K562 (cell line): ENCODE measurements around the gene MYADM. TPM values are rescaled to one million over a fixed set of nuclear protein-coding genes. Genes with fewer than 3 reads are reported as not detected.

Experiments used
- ATAC-seq: fragments of 200-7000 bp; cut with Tn5 transposase; 3 replicates; pipeline ENCODE4 v1.9.1; 2020; ENCODE audit warnings: moderate library complexity
- BruUV-seq: library from RNA; stranded (reverse); fragments of 400-500 nt; replicated peaks from 2 replicates; lab custom pipeline; 2021; lab: Mats Ljungman, UMichigan
- CTCF ChIA-PET: fragments of 300-600 bp; formaldehyde crosslinking; extraction: SDS; loops from one replicate; lab custom pipeline; 2021; ENCODE audit warnings: low intra/inter-chr PET ratio; lab: Yijun Ruan, JAX
- POLR2A ChIA-PET: fragments of 300-600, 350-650 bp; sonication (Branson Sonifier 250); formaldehyde crosslinking; extraction: SDS; loops from one replicate; lab custom pipeline; 2021; ENCODE audit warnings: antibody characterized with exemption, inconsistent platforms; lab: Yijun Ruan, JAX
- DNase-seq, 4 experiments: peaks; one replicate each; pipeline versions ENCODE4 v3.0.0 to v3.0.0-alpha.2; 2011 to 2018; ENCODE audit warnings: low spot score in 3 of 4, mixed read lengths in 3 of 4; ENCODE audit errors: extremely low read depth in 1 of 4
- FAIRE-seq: peaks from 2 replicates; lab custom pipeline; 2011; peaks lifted over from hg19 to GRCh38; lab: Jason Lieb, UNC
- H2AFZ ChIP-seq: 2 replicates; pipeline ENCODE4 v1.6.0; 2011; ENCODE audit warnings: low read depth, low read length, control low read depth, inconsistent platforms
- H3K27ac ChIP-seq: fragments of 200-600 bp; 3 replicates; pipeline ENCODE4 v1.8.0; 2011; ENCODE audit warnings: low read depth, mild to moderate bottlenecking, control low read depth, inconsistent platforms, low read length, moderate library complexity, mixed read lengths; ENCODE audit errors: extremely low read depth
- H3K27me3 ChIP-seq, 2 experiments: fragments of 300-600 bp in 1 of 2; 2 replicates in 1 of 2; 3 replicates in 1 of 2; pipeline versions ENCODE4 v1.6.0 to v1.8.0; 2011; ENCODE audit warnings: inconsistent platforms in 2 of 2, low read length in 2 of 2, mild to moderate bottlenecking in 1 of 2, mixed read lengths in 1 of 2, moderate library complexity in 1 of 2; ENCODE audit not compliant: control insufficient read depth in 2 of 2, insufficient read depth in 2 of 2
- H3K36me3 ChIP-seq: fragments of 300-600 bp; 3 replicates; pipeline ENCODE4 v1.8.0; 2011; ENCODE audit warnings: mild to moderate bottlenecking, low read length, inconsistent platforms; ENCODE audit not compliant: control insufficient read depth, insufficient read depth
- H3K4me1 ChIP-seq, 2 experiments: fragments of 200-600 bp in 1 of 2; replicated peaks in 1 of 2; 2 replicates in 1 of 2; 3 replicates in 1 of 2; pipeline versions ENCODE4 v1.5.1 to v1.8.0; 2011; ENCODE audit warnings: inconsistent platforms in 2 of 2, low read length in 2 of 2, mild to moderate bottlenecking in 1 of 2, mixed read lengths in 1 of 2, moderate library complexity in 1 of 2; ENCODE audit not compliant: control insufficient read depth in 2 of 2, insufficient read depth in 2 of 2
- H3K4me2 ChIP-seq: 2 replicates; pipeline ENCODE4 v1.6.1; 2011; ENCODE audit warnings: low read length, control low read depth, inconsistent platforms, mixed read lengths; ENCODE audit not compliant: insufficient read depth
- H3K4me3 ChIP-seq: fragments of 200-600 bp; sonication (generic), shearing (Covaris generic); 2 replicates; pipeline ENCODE4 v1.5.1; 2016; ENCODE audit warnings: control low read depth, inconsistent platforms
- H3K79me2 ChIP-seq: fragments of 200-600 bp; 3 replicates; pipeline ENCODE4 v1.8.0; 2011; ENCODE audit warnings: low read length, inconsistent platforms; ENCODE audit not compliant: control insufficient read depth, insufficient read depth
- H3K9ac ChIP-seq, 2 experiments: 2 replicates each; pipeline versions ENCODE4 v1.6.0 to v1.6.1; 2011; ENCODE audit warnings: low read depth in 2 of 2, low read length in 2 of 2, control low read depth in 1 of 2, inconsistent platforms in 1 of 2, mild to moderate bottlenecking in 1 of 2, mixed read lengths in 1 of 2; ENCODE audit not compliant: insufficient read depth in 1 of 2
- H3K9me1 ChIP-seq: one replicate; pipeline ENCODE4 v1.6.0; 2011; ENCODE audit warnings: inconsistent platforms, mild to moderate bottlenecking, low read length, moderate library complexity; ENCODE audit not compliant: control insufficient read depth, insufficient read depth
- H3K9me3 ChIP-seq: replicated peaks from 2 replicates; pipeline ENCODE4 v1.5.1; 2011; ENCODE audit warnings: low read depth, low read length, inconsistent platforms; ENCODE audit not compliant: control insufficient read depth, insufficient read depth
- H4K20me1 ChIP-seq: replicated peaks from 2 replicates; pipeline ENCODE4 v1.6.1; 2011; ENCODE audit warnings: low read length, inconsistent platforms, mixed read lengths; ENCODE audit not compliant: control insufficient read depth, insufficient read depth
- CCAR2 ChIP-seq: fragments of 200-400 bp; formaldehyde crosslinking; IDR thresholded peaks from 2 replicates; pipeline ENCODE4 v1.6.1; 2017; ENCODE audit warnings: mild to moderate bottlenecking, low read depth, low read length
- CREM ChIP-seq: IDR thresholded peaks from 2 replicates; pipeline ENCODE4 v1.6.1; 2014; ENCODE audit warnings: antibody characterized with exemption, low read depth
- CTCF ChIP-seq, 3 experiments: IDR thresholded peaks in 2 of 3; conservative IDR thresholded peaks in 1 of 3; 2 replicates each; pipeline ENCODE4 v1.5.1; 2011 to 2012; ENCODE audit warnings: low read length in 3 of 3, mild to moderate bottlenecking in 3 of 3, control low read depth in 2 of 3, improper control_type of control experiment in 1 of 3, inconsistent platforms in 1 of 3, low read depth in 1 of 3, mixed read lengths in 1 of 3, moderate library complexity in 1 of 3; ENCODE audit not compliant: insufficient read depth in 2 of 3
- GATAD2A ChIP-seq: fragments of 450-650 bp; IDR thresholded peaks from 2 replicates; pipeline ENCODE4 v1.6.1; 2017
- JUND ChIP-seq, 2 experiments: IDR thresholded peaks; 2 replicates in 1 of 2; 3 replicates in 1 of 2; pipeline ENCODE4 v1.6.1; 2011; ENCODE audit warnings: borderline replicate concordance in 2 of 2, low read depth in 2 of 2, low read length in 2 of 2, improper control_type of control experiment in 1 of 2, missing biosample characterization in 1 of 2, missing genetic modification characterization in 1 of 2, missing genetic modification reagents in 1 of 2
- KLF16 ChIP-seq: IDR thresholded peaks from 2 replicates; pipeline ENCODE4 v1.6.1; 2016; ENCODE audit warnings: antibody characterized with exemption
- RAD21 ChIP-seq, 2 experiments: fragments of 250-450 bp in 1 of 2; fragments of 450-650 bp in 1 of 2; sonication (Bioruptor Pico) in 1 of 2; formaldehyde crosslinking in 1 of 2; IDR thresholded peaks in 1 of 2; conservative IDR thresholded peaks in 1 of 2; 2 replicates each; pipeline versions ENCODE4 v1.4.0 to v1.8.0; 2020 to 2022; ENCODE audit warnings: mild to moderate bottlenecking in 2 of 2, moderate library complexity in 1 of 2
- RBM34 ChIP-seq: fragments of 200-400 bp; formaldehyde crosslinking; IDR thresholded peaks from 2 replicates; pipeline ENCODE4 v1.6.1; 2018; ENCODE audit warnings: low read length, borderline replicate concordance; ENCODE audit not compliant: insufficient read depth
- SAP30 ChIP-seq: fragments of 200-600 bp; sonication (generic); IDR thresholded peaks from 2 replicates; pipeline ENCODE4 v1.6.1; 2012; ENCODE audit warnings: borderline replicate concordance, low read depth, mild to moderate bottlenecking, moderate library complexity, low read length, control low read depth, inconsistent platforms; ENCODE audit not compliant: insufficient read depth, poor library complexity, severe bottlenecking
- SMC3 ChIP-seq: conservative IDR thresholded peaks from 2 replicates; pipeline ENCODE4 v1.6.1; 2011; ENCODE audit warnings: low read depth, low read length, improper control_type of control experiment; ENCODE audit not compliant: insufficient read depth
- WGBS: fragments of 100-300 bp; shearing (Covaris generic); methylation state at CpG from one replicate; pipeline ENCODE4 v1.1.6; 2016; ENCODE audit warnings: low coverage, mixed read lengths; ENCODE audit not compliant: insufficient coverage; ENCODE audit errors: missing lambda C conversion rate; 5-methylcytosine and 5-hydroxymethylcytosine counted together
- in situ Hi-C: fragments of 300-500 bp; cut with MboI; formaldehyde crosslinking; loops from 4 replicates; pipeline ENCODE4 v1.15.0; 2018; ENCODE audit warnings: inconsistent platforms, mixed read lengths
- intact Hi-C: fragments of 100-400 bp; cut with micrococcal nuclease; formaldehyde crosslinking; loops from 2 replicates; pipeline ENCODE4 v1.14.2; 2022
- polyA plus RNA-seq, 8 experiments: library from polyadenylated mRNA; depleted of rRNA in 4 of 8; stranded (reverse) in 5 of 8; unstranded in 3 of 8; fragments of >200 nt; fragmentation: Nextera tagmentation in 2 of 8; fragmentation: Illumina TruSeq in 1 of 8; extraction: Ambion mirVana in 2 of 8; extraction: Trizol in 1 of 8; gene quantifications; 2 replicates each; pipeline versions ENCODE4 v1.2.1 to v1.2.3, GENCODE V29; 2011 to 2014; ENCODE audit warnings: inconsistent platforms in 1 of 8, missing spikeins in 1 of 8
- total RNA-seq, 7 experiments: library from RNA; depleted of rRNA in 6 of 7; stranded (reverse); fragments of >200 nt in 6 of 7; fragmentation: Illumina TruSeq in 2 of 7; extraction: Trizol in 2 of 7; gene quantifications; 2 replicates each; pipeline versions ENCODE4 v1.2.1 to v1.2.3, GENCODE V29; 2011 to 2021; ENCODE audit warnings: low replicate concordance in 1 of 7
- TF ChIP-seq, protein P1 (sequence below): IDR thresholded peaks from 2 replicates; pipeline ENCODE4 v1.6.1; 2011; ENCODE audit warnings: borderline replicate concordance, low read depth, mild to moderate bottlenecking, moderate library complexity, low read length; ENCODE audit not compliant: insufficient read depth, poor library complexity, severe bottlenecking

Gene MYADM
- total and polyA plus RNA-seq, 9 of the 15 experiments (the other 6 are each of a cell fraction or from before 2014, with no cell fraction given), result 4.5 to 70.3 (median 14.4) TPM

- POLR2A ChIA-PET, result interaction anchor here (0.6 to 1.7 kb wide), 3 partner anchors 11 to 102 kb away, joined by 3 to 4 read pairs (median 3); no protein-coding TSS in a partner anchor
- BruUV-seq, result no TSS peak
- CTCF ChIA-PET, result no interaction called here
These were observed 45.0 kb downstream of the MYADM start for GRCh38 chr19:53912653-53913052.

More at GRCh38 chr19:53912653-53913052, 45.0 kb downstream of the MYADM start:
- peak; percentile 82 for ATAC-seq
- H2AFZ ChIP-seq, result no peak overlapping the region
- H3K36me3 ChIP-seq, result no peaks in the 10 kb centered on the region
- TF ChIP-seq RAD21 (CRISPR knock-in tag; conservative IDR thresholded peaks at IDR 0.05 in 1 of 2, IDR thresholded peaks at IDR 0.05 in 1 of 2) (peak in 1 of 2 experiments; percentile 50; a peak in 2 of 4 replicates), CTCF (IDR thresholded peaks at IDR 0.05 in 2 of 3, conservative IDR thresholded peaks at IDR 0.05 in 1 of 3; ENCODE audit: insufficient read depth in 2 of 3, low read depth in 1 of 3, low read length in 3 of 3) (peak; percentile 72 to 83 (median 82)), CREM (peak; percentile 42; the same call in 1 of the 2 replicates), CCAR2 (no peak), SAP30 (peak; percentile 36), GATAD2A (no peak), KLF16 (0 out of 2 replicates have a peak, but pooled peaks have one; percentile 9), RBM34 (no peak), JUND (IDR thresholded peaks at IDR 0.05; ENCODE audit: borderline replicate concordance, low read depth, low read length) (peak; percentile 53), JUND (tag; IDR thresholded peaks at IDR 0.05; ENCODE audit: borderline replicate concordance, low read depth, low read length) (no peak; the same call in 2 of the 3 replicates), SMC3 (peak; percentile 33; the same call in 1 of the 2 replicates)
- TF ChIP-seq, protein P1, sequence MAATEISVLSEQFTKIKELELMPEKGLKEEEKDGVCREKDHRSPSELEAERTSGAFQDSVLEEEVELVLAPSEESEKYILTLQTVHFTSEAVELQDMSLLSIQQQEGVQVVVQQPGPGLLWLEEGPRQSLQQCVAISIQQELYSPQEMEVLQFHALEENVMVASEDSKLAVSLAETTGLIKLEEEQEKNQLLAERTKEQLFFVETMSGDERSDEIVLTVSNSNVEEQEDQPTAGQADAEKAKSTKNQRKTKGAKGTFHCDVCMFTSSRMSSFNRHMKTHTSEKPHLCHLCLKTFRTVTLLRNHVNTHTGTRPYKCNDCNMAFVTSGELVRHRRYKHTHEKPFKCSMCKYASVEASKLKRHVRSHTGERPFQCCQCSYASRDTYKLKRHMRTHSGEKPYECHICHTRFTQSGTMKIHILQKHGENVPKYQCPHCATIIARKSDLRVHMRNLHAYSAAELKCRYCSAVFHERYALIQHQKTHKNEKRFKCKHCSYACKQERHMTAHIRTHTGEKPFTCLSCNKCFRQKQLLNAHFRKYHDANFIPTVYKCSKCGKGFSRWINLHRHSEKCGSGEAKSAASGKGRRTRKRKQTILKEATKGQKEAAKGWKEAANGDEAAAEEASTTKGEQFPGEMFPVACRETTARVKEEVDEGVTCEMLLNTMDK, result peak; percentile 25
- no peak overlapping the region for H3K27ac ChIP-seq
- H4K20me1 ChIP-seq, result peaks cover 6% of the 10 kb centered on the region; the same call in 1 of the 2 replicates
- H3K27me3 ChIP-seq, result peaks cover 18 to 53% of the 10 kb centered on the region in 2 experiments; a peak in 4 of 5 replicates
- FAIRE-seq, result no peak
- in situ Hi-C loops (no loop called here), intact Hi-C loops (loop anchor here (10.0 kb wide), 1 partner anchor 58 kb away; no protein-coding TSS in a partner anchor)
- WGBS, result 4% methylated on average over 17 of the region's 18 CpGs
- no peak overlapping the region for H3K4me3 ChIP-seq
- H3K4me2 ChIP-seq, result no peak overlapping the region
- peaks cover 0 to 17% of the 10 kb centered on the region in 2 experiments; a peak in 2 of 5 replicates for H3K4me1 ChIP-seq
- no peaks in the 10 kb centered on the region for H3K9me1 ChIP-seq
- DNase-seq, result peak; percentile 63 to 70 (median 70)
- H3K9ac ChIP-seq, result no peak overlapping the region
- H3K9me3 ChIP-seq, result no peaks in the 10 kb centered on the region
- no peaks in the 10 kb centered on the region for H3K79me2 ChIP-seq
